NCI-H2107 (cell line): ENCODE results near the gene MTHFD2L.
"Not testable (repeated sequence)": the region's sequence is repeated elsewhere in the genome, so short reads cannot be mapped to it uniquely, and the experiment has no call there.

ENCODE experiments used
- DNase-seq: peaks from one replicate; lab custom pipeline; 2025; lab: John Stamatoyannopoulos, UW

Gene MTHFD2L

DNA sequence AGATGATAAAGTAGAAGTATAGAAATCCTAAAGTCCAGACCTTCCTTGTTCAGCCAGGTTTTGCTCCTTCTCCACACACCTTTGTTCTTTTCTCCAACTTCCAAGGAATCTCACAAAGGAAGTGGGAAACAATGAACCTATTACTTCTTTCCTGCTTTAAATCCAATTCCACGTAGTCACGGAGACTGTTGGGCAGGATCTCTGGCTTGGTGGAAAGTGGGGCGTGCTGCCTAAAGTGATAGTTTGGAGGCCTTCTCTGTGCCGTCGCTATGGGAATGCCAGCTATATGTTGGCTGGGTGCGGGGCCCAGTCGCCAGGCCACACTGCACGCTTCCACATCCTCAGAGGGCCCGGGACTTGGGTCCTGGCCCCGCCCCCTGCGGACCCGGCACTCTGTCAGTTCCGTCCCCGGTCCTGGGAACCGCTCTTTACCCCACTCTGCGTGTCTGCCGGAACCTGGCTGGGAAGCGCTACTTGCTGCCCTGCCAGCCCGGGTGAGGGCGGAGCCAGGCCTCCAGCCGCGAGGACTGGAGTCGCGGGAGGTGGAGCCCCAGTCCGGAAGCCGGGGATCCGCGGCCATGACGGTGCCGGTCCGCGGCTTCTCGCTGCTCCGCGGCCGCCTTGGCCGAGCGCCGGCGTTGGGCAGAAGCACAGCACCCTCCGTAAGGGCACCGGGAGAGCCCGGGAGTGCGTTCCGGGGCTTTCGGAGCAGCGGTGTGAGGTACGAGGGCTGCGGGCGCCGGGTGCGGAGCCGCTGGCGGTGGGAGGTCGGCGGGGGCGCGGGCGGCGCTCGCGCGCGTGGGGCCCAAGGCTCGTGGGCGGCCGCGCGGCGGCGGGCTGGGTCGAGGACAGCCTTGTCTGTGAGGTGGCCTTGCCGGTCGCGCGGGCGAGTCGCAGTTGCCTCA is at the start of gene MTHFD2L:
Gene MTHFD2L, plus strand, starts transcription at position 558 of the 905 bp plus-strand sequence. Its CDS starts 21 bp downstream, at position 579.
- peak; percentile 66 for DNase-seq

GRCh38 chr4:74108457-74109115 is 49.3 kb upstream of the MTHFD2L start:
- no peak for DNase-seq

- no peak for DNase-seq
Measured at GRCh38 chr4:74109116-74109869, 48.6 kb upstream of the MTHFD2L start.

DNA sequence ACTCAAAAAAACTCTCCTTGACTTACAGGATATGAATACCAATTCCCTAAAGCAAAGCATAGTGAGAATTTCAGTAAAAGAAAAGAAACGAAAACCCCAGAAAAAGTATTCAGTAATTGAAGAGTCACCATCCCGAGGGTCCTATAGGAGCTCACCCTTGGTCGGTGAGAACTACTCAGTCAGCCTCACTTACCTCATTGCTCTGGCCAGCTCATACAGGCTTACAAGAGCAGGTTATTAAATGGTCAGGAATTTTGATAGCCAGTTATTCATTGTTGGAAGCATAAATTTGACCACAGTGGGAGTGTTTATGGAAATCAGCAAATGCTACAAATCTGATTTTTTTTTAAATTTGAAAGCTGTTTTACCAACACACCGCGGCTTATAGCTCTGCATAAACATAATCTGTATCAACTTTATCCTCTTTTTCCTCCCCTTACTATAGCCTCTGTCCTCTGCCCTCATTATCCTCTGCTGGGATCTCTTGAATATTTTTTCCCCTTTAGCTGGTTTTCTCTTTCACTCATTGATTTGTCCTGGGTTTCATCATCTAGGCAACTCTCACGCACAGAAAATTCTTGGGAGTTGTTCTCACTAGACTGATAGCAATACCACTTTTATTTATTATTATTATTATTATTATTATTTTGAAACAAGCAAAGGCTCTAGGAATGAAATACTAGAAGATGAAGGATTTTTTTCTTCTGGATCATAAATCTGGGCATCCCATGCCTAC is 47.9 kb upstream of the MTHFD2L start:
- no peak for DNase-seq

DNA sequence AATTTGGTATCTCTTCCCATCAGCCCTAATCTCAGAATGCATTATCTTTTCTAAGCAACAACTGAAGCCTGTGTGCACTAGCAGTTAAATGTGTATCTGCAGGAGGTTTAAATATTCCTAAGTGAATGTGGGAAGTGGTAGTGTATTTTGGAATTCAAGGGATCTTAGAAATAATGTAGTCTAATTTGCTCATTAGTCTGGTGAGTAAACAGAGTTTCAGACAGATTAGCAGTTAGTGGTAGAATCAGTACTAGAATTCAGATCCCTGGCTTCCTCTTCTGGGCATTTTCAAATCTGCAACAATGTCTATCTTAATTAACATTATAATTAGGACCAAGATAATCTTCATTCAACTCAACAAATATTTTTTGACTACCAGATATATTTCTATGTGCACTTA is 47.2 kb upstream of the MTHFD2L start:
- DNase-seq = no peak

DNA sequence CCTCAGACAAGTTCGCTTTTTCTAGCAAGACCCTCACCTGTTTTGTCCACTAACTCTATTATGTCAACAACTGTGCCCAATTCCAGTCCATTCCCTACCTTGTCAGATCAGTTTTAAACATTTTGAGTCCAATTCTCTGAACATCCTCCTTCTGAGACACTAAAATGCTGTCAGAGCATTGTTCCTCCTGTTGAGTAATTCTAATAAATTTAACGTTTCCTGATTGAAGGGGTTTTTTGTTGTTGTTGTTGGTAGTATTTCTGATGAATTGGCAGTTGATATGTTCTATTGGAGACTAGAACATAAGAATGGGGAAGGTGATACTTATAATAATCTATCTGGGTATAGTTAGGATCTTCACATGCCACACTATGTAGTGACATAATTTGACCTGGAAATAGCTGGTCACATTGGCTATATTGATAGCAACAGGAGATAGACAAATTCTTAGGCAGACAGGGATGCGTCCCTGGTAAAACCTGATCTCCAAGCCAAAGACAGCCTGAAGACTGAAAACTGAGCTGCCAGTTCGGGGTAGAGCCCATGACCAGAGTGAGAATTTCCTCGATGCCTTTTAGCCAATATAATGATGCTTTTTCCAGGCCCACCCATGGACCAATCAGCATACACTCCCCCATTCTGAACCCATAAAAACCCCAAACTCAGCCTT is 46.5 kb upstream of the MTHFD2L start:
- no peak for DNase-seq

- DNase-seq = no peak
Measured at GRCh38 chr4:74111990-74112389, 45.9 kb upstream of the MTHFD2L start.

DNA sequence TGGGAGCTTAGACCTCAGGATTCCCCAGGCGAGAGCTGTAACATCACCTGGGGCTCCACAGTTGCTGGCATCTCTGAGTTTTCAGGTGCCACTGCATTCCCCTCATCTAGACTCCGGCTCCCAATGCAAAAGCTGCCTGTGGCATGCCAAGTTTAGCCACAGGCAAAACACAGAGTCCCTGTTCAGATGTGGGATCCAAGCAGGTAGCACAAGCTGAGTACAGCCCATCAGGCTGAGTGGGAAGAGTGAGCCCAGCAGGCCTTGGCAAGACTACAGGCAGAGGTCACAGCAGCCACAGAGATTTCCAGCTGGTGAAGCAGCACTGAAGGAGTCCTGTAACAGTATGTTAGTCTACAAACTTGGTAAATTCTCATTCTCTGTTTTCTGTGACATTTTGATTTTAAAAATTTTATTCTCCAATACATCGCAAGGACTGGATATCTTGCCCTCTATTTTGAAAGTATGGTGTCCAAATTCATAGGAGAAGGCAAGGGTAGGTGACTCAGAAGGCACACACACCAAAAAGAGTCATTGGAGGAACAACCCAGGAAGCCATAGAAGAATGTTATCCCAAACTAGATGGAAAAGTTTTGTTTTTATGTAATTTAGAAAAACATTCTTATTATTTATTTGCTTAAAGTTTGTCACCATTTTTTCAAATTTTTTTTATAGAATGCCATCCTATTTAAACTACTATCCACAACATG is 45.4 kb upstream of the MTHFD2L start:
- no peak for DNase-seq

- DNase-seq = no peak
Measured at GRCh38 chr4:74114234-74114633, 43.7 kb upstream of the MTHFD2L start.

GRCh38 chr4:74117024-74117534 is 40.8 kb upstream of the MTHFD2L start:
- DNase-seq = no peak

GRCh38 chr4:74118600-74119338 is 39.1 kb upstream of the MTHFD2L start:
- no peak for DNase-seq

- DNase-seq = no peak
Measured at GRCh38 chr4:74120086-74120485, 37.8 kb upstream of the MTHFD2L start.

DNA sequence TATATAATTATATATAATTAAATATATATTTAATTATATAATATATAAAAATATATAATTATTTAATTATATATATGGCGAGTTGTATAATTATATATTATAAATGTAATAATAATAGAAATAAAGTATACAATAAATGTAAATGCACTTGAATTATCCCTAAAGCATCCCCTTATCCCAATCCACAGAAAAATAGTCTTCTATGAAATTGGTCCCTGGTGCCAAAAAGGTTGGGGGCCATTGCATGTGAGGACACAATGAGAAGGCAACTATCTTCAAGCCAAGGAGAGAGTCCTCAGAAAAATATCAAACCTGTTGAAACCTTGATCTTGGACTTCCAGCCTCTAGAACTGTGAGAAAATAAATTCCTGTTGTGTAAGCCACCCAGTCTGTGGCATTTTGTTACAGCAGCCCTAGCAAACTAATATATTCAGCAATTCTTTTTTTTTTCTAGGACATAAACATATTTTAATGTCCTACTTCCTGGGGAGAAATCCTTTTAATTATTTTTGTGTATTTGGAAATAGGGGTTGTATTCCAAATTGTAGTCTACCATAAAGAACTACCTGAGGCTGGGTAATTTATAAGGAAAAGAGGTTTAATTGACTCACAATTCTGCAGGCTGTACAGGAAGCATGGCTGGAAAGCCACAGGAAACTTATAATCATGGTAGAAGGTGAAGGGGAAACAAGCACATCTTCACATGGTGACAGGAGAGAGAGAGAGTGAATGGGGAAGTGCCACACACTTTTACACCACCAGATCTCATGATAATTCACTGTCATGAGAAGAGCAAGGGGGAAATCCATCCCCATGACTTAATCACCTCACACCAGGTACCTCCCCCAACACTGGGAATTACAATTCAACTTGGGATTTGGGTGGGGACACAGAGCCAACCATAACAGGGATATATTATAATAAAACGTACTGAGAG is 36.0 kb upstream of the MTHFD2L start:
- DNase-seq = no peak

DNA sequence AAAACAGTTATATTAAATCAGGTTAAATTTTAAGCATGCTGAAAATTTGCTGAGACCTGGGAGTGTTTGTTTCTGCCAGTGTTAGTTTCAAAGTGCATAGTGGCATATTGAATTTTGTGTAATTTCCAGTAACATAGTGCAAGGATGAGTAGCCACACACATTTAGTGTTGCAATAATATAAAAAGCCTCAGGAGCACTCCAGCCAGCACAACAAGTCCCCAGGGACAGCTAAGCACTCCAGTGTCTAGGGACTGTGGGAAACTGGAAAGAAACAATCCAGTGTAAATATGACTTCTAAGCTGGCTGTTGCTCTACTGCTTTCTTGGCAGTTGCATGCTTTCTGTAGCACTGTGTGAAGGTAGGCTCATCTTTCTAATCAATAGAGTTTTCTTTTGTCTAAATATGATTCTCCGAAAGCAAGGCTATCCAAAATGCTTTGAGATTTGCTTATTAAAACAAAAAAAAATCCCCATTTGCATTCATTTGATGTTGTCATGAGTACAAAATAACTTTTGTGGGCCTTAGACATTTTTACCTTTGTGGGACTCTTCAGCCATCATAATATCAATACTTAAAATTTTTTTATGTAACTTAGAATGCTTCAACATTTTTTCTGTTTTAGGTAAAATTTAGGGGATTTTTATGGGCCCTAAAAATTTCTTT is 34.7 kb upstream of the MTHFD2L start:
- DNase-seq = peak; percentile 70

- no peak for DNase-seq
Measured at GRCh38 chr4:74125029-74125428, 32.9 kb upstream of the MTHFD2L start.

DNA sequence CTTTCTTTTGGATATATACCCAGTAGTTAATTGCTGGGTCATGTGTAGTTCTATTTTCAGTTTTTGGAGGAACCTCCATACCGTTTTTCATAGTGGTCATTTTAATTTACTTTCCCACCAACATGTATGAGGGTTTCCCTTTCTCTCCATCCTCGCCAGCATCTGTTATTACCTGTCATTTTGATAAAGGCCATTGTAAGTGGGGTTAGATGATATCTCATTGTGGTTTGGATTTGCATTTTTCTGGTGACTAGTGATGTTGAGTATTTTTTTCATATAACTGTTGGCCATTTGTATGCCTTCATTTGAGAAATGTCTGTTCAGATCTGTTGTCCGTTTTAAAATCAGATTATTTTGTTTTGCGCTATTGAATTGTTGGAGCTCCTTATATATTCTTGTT is 30.2 kb upstream of the MTHFD2L start:
- DNase-seq = no peak

GRCh38 chr4:74130843-74131242 is 27.1 kb upstream of the MTHFD2L start:
- not testable (repeated sequence) for DNase-seq

DNA sequence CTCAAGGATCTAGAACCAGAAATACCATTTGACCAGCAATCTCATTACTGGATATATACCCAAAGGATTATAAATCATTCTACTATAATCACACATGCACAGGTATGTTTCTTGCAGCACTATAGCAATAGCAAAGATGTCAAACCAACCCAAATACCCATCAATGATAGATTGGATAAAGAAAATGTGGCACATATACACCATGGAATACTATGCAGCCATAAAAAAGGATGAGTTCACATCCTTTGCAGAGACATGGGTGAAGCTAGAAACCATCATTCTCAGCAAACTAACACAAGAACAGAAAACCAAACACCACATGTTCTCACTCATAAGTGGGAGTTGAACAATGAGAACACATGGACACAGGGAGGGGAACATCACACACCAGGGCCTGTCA is 25.7 kb upstream of the MTHFD2L start:
- not testable (repeated sequence) for DNase-seq
